Heart left ventricle (tissue), 16 donors: ENCODE data around the gene RAPGEFL1. TPM values are rescaled to one million over a fixed set of nuclear protein-coding genes. Genes with fewer than 3 reads are reported as not detected.
"Not testable (repeated sequence)": the region's sequence is repeated elsewhere in the genome, so short reads cannot be mapped to it uniquely, and the experiment has no call there.

ENCODE experiments used
- ATAC-seq, 4 donors: fragments of 200-7000 bp; cut with Tn5 transposase; one replicate each; pipeline ENCODE4 v1.9.1; 2020 to 2022; ENCODE audit warnings: moderate library complexity in 4 of 4, mild to moderate bottlenecking in 3 of 4, moderate number of reproducible peaks in 1 of 4
- DNase-seq, 5 donors: peaks; one replicate each; pipeline ENCODE4 v3.0.0-alpha.2; 2020
- H3K27ac ChIP-seq, 12 donors: fragments of 200-600 bp; sonication (generic) in 4 of 12; one replicate each; pipeline versions ENCODE4 v1.5.0 to v1.8.0; 2016 to 2022; ENCODE audit warnings: mild to moderate bottlenecking in 2 of 12
- H3K27me3 ChIP-seq, 9 donors: fragments of 200-600 bp; sonication (generic) in 2 of 9; one replicate each; pipeline versions ENCODE4 v1.5.1 to v1.8.0; 2016 to 2022; ENCODE audit warnings: mild to moderate bottlenecking in 3 of 9
- H3K36me3 ChIP-seq, 9 donors: fragments of 200-600 bp; sonication (generic) in 2 of 9; one replicate each; pipeline versions ENCODE4 v1.5.0 to v1.8.0; 2018 to 2022; ENCODE audit warnings: mild to moderate bottlenecking in 2 of 9
- H3K4me1 ChIP-seq, 12 donors: fragments of 200-600 bp; sonication (generic) in 4 of 12; one replicate each; pipeline versions ENCODE4 v1.5.0 to v1.8.0; 2016 to 2022; ENCODE audit warnings: mild to moderate bottlenecking in 3 of 12
- H3K4me3 ChIP-seq, 12 donors: fragments of 200-600 bp; sonication (generic) in 4 of 12; one replicate each; pipeline versions ENCODE4 v1.5.0 to v1.8.0; 2017 to 2022; ENCODE audit warnings: mild to moderate bottlenecking in 9 of 12, moderate library complexity in 4 of 12
- H3K9me3 ChIP-seq, 12 donors: fragments of 200-600 bp; sonication (generic) in 4 of 12; one replicate each; pipeline versions ENCODE4 v1.5.0 to v1.8.0; 2016 to 2022; ENCODE audit warnings: mild to moderate bottlenecking in 1 of 12
- POLR2A ChIP-seq, 2 donors: fragments of 450-650 bp; IDR thresholded peaks; one replicate each; pipeline ENCODE4 v1.6.1; 2017; ENCODE audit warnings: antibody characterized with exemption in 2 of 2, mild to moderate bottlenecking in 2 of 2, moderate library complexity in 2 of 2
- WGBS, 4 donors: extraction: QIAGEN DNeasy Blood & Tissue Kit in 2 of 4; methylation state at CpG; one replicate each; pipeline versions ENCODE4 v1.1.5 to v1.1.7; 2013 to 2018; 5-methylcytosine and 5-hydroxymethylcytosine counted together
- intact Hi-C, 10 donors: fragments of 100-400 bp; cut with DNase I; formaldehyde crosslinking; loops; one replicate each; pipeline versions ENCODE4 v1.11.1 to v1.14.2; 2022
- polyA plus RNA-seq, 2 donors: library from polyadenylated mRNA; stranded (reverse); fragments of 200-250 nt; gene quantifications; one replicate each; pipeline ENCODE4 v1.2.3, GENCODE V29; 2013
- total RNA-seq, 9 donors: library from RNA; depleted of rRNA in 2 of 9; stranded (reverse); fragments of >200 nt in 2 of 9; fragmentation: NEBNext Ultra II Directional in 3 of 9; extraction: Animal tissue kit (Norgen Biotek cat#: 25700) in 3 of 9; gene quantifications; one replicate each; pipeline versions ENCODE4 v1.1.0 to v1.2.4, GENCODE V29; 2016 to 2023
- TF ChIP-seq, protein P1 (sequence below), 12 donors: fragments of 200-600 bp; sonication (generic) in 4 of 12; IDR thresholded peaks; one replicate each; pipeline versions ENCODE4 v1.5.0 to v1.8.0; 2018 to 2022; ENCODE audit warnings: antibody characterized with exemption in 12 of 12, mild to moderate bottlenecking in 5 of 12
- donor health status: ischemic (EF 13 %, LVEDD 7.1; RV severe dilation, severe dysfunction).
- donor health status: healthy with polysubstance abuse.
- donor health status: DM: no; HTN: yes; CAD: no.
- donor health status: DM: no; HTN: no; CAD: no.
- donor health status: ischemic (EF 25% LVEDD 6.9; RV normal size, moderate dysfunction).
- donor health status: ischemic (EF 25% LVEDD 5.7; RV mildly dilated, moderate dysfunction).
- donor health status: healthy.
- donor health status: DM: yes; HTN: yes; CAD: no.
- donor health status: ischemic (EF 35%, LVEDD 5.7; RV mildly dilated, moderate dysfunction).
- donor health status: nonischemic (EF 11% LVEDD 7.7; RV severe dilation, severe dysfunction).
- donor health status: DM: yes; HTN: yes; CAD: no.
- donor health status: PGD.
- donor health status: ischemic (EF 29% LVEDD 5.4; RV normal size, mild dysfunction).
- donor health status: nonischemic (EF 23%, LVEDD 6.1; RV moderate dilation, normal function).

The RAPGEFL1 gene
- total and polyA plus RNA-seq, 11 donors = 2.2 to 6.6 (median 3.3) TPM

- WGBS, 4 donors = 57 to 75% (median 67%) methylated on average over 5 of the region's 5 CpGs
- no peaks in the 10 kb centered on the region for H3K9me3 ChIP-seq
- peaks cover 0 to 38% (median 21%) of the 10 kb centered on the region in 12 donors for H3K4me1 ChIP-seq
- H3K36me3 ChIP-seq = peaks cover 0 to 28% (median 14%) of the 10 kb centered on the region in 9 donors
- ATAC-seq = peak in 2 of 4 donors; percentile 46 to 59
- H3K4me3 ChIP-seq = no peak overlapping the region
- H3K27me3 ChIP-seq = no peaks in the 10 kb centered on the region
- TF ChIP-seq, protein P1, sequence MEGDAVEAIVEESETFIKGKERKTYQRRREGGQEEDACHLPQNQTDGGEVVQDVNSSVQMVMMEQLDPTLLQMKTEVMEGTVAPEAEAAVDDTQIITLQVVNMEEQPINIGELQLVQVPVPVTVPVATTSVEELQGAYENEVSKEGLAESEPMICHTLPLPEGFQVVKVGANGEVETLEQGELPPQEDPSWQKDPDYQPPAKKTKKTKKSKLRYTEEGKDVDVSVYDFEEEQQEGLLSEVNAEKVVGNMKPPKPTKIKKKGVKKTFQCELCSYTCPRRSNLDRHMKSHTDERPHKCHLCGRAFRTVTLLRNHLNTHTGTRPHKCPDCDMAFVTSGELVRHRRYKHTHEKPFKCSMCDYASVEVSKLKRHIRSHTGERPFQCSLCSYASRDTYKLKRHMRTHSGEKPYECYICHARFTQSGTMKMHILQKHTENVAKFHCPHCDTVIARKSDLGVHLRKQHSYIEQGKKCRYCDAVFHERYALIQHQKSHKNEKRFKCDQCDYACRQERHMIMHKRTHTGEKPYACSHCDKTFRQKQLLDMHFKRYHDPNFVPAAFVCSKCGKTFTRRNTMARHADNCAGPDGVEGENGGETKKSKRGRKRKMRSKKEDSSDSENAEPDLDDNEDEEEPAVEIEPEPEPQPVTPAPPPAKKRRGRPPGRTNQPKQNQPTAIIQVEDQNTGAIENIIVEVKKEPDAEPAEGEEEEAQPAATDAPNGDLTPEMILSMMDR (IDR thresholded peaks at IDR 0.05) = no peak
- TF ChIP-seq POLR2A (IDR thresholded peaks at IDR 0.05) = no peak
- peak in 3 of 5 donors; percentile 27 to 53 (median 28) for DNase-seq
- H3K27ac ChIP-seq = peak overlapping the region in 6 of 12 donors; percentile 21 to 54 (median 41)
- intact Hi-C loops = loop anchor here in 1 of 10 donors (5.0 kb wide), 1 partner anchor 57 kb away; no protein-coding TSS in a partner anchor
These were observed 47.7 kb downstream of the RAPGEFL1 start for GRCh38 chr17:40224718-40225550.

DNA sequence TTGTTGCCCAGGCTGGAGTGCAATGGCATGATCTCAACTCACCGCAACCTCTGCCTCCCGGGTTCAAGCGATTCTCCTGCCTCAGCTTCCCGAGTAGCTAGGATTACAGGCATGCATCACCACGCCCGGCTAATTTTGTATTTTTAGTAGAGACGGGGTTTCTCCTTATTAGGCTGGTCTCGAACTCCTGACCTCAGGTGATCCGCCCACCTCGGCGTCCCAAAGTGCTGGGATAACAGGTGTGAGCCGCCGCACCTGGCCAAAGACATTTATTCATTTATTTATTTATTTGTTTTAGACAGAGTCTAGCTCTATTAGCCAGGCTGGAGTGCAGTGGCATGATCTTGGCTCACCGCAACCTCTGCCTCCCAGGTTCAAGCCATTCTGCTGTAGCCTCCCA is 51.9 kb downstream of the RAPGEFL1 start:
- not testable (repeated sequence) for H3K27me3 ChIP-seq, H3K9me3 ChIP-seq, DNase-seq, ATAC-seq, H3K27ac ChIP-seq, H3K4me3 ChIP-seq
- intact Hi-C loops = loop anchor here in 1 of 10 donors (5.0 kb wide), 1 partner anchor 53 kb away; no protein-coding TSS in a partner anchor
- Histone ChIP-seq H3K4me1 (peaks cover 0 to 21% (median 13%) of the 10 kb centered on the region in 12 donors), H3K36me3 (peaks cover 0 to 51% (median 34%) of the 10 kb centered on the region in 9 donors)
- 93 to 97% (median 94%) methylated on average over 14 of the region's 14 CpGs for WGBS, 4 donors

GRCh38 chr17:40230670-40231069 is 53.4 kb downstream of the RAPGEFL1 start:
- Histone ChIP-seq H3K9me3 (no peaks in the 10 kb centered on the region), H3K27me3 (no peaks in the 10 kb centered on the region), H3K4me1 (peaks cover 0 to 14% (median 2%) of the 10 kb centered on the region in 12 donors), H3K36me3 (peaks cover 0 to 57% (median 40%) of the 10 kb centered on the region in 9 donors), H3K27ac (no peak overlapping the region), H3K4me3 (no peak overlapping the region)
- TF ChIP-seq, protein P1 (IDR thresholded peaks at IDR 0.05) = no peak
- no peak for TF ChIP-seq POLR2A (IDR thresholded peaks at IDR 0.05)
- intact Hi-C loops = no loop called here
- WGBS, 4 donors = 84 to 92% (median 90%) methylated on average over 3 of the region's 3 CpGs
- DNase-seq = no peak
- ATAC-seq = no peak

DNA sequence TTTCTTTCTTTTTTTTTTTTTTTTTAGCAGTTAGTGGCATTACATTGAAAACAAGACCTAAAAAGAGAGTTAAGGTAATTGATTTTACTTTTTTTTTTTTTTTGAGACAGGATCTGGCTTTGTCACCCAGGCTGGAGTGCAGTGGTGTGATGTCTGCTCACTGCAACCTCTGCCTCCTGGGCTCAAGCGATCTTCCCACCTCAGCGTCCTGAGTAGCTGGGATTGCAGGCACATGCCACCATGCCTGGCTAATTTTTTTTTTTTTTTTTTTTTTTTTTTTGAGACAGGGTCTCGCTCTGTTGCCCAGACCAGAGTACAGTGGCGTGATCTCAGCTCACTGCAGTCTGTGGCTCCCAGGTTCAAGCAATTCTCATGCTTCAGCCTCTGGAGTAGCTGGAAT is 54.7 kb downstream of the RAPGEFL1 start:
- H3K4me3 ChIP-seq, H3K27ac ChIP-seq, ATAC-seq, H3K9me3 ChIP-seq, DNase-seq, H3K27me3 ChIP-seq, intact Hi-C loops: not testable (repeated sequence)
- WGBS, 4 donors = 96 to 98% (median 97%) methylated on average over 4 of the region's 4 CpGs
- H3K4me1 ChIP-seq = peaks cover 0 to 13% (median 0%) of the 10 kb centered on the region in 12 donors
- peaks cover 0 to 59% (median 34%) of the 10 kb centered on the region in 9 donors for H3K36me3 ChIP-seq

DNA sequence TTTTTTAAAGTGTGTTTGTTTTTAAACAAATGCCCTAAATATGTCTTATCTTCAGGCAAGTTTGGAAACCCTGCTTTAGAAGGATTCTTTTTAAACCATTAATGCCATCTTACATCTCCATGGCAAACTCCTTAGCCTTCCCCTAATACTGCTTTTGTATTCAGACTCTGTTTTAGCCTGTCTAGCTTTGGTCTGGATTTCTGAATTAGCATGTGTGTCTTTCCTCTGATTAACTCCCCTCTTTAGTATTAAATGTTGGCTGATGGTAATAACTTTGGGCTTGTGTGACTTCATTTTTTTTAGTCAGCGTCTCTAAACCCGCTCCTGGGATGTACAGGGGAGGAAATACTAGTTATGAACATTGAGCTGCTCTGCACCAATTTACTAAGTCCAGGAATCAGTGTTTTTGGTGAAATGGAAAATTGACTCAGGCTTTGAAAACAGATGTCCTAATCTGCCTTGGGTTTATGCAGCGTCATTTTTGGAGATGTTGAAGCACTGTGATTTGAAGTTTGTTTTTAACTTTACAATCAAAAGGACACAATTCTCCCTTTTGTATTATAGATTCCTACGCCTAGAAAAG is 64.1 kb downstream of the RAPGEFL1 start:
- no peaks in the 10 kb centered on the region for H3K27me3 ChIP-seq
- H3K4me1 ChIP-seq = peaks cover 0 to 33% (median 4%) of the 10 kb centered on the region in 12 donors
- TF ChIP-seq POLR2A (IDR thresholded peaks at IDR 0.05) = no peak
- TF ChIP-seq, protein P1 (IDR thresholded peaks at IDR 0.05) = no peak
- peaks cover 0 to 11% (median 0%) of the 10 kb centered on the region in 9 donors for H3K36me3 ChIP-seq
- WGBS, 4 donors = 67 to 89% (median 81%) methylated on average over 4 of the region's 4 CpGs
- intact Hi-C loops = no loop called here
- no peaks in the 10 kb centered on the region for H3K9me3 ChIP-seq
- peak overlapping the region in 1 of 12 donors; percentile 24 for H3K27ac ChIP-seq
- ATAC-seq (no peak), DNase-seq (no peak)
- H3K4me3 ChIP-seq = no peak overlapping the region
